ENCODE data around the gene C3orf33.

The C3orf33 gene

GRCh38 chr3:155737844-155738460 lies 68.1 kb downstream of the C3orf33 start:
- DNase-seq (ENCODE audit: low spot score in 2 of 2) = no peak
- Mint-ChIP-seq H3K9me3 (no peaks in the 10 kb centered on the region), H3K27ac (no peak overlapping the region), H3K4me3 (no peak overlapping the region), H3K36me3 (no peaks in the 10 kb centered on the region), H3K4me1 (no peaks in the 10 kb centered on the region)
- ATAC-seq = no peak

- ATAC-seq (no peak), DNase-seq (ENCODE audit: low spot score in 2 of 2) (no peak)
- Mint-ChIP-seq H3K4me3 (no peak overlapping the region), H3K9me3 (no peaks in the 10 kb centered on the region), H3K27ac (no peak overlapping the region), H3K36me3 (no peaks in the 10 kb centered on the region), H3K4me1 (no peaks in the 10 kb centered on the region)
Measured at GRCh38 chr3:155736381-155736780, 69.7 kb downstream of the C3orf33 start.

- H3K36me3 Mint-ChIP-seq = no peaks in the 10 kb centered on the region
- H3K27ac Mint-ChIP-seq = no peak overlapping the region
- H3K4me3 Mint-ChIP-seq = no peak overlapping the region
- no peak for DNase-seq (ENCODE audit: low spot score in 2 of 2)
- no peak for ATAC-seq
- H3K4me1 Mint-ChIP-seq = no peaks in the 10 kb centered on the region
- peaks cover 3% of the 10 kb centered on the region for H3K9me3 Mint-ChIP-seq
Measured at GRCh38 chr3:155730843-155731242, 75.2 kb downstream of the C3orf33 start.

GRCh38 chr3:155727836-155728235 lies 78.2 kb downstream of the C3orf33 start:
- ATAC-seq (no peak), DNase-seq (ENCODE audit: low spot score in 2 of 2) (no peak)
- Mint-ChIP-seq H3K4me3 (no peak overlapping the region), H3K36me3 (no peaks in the 10 kb centered on the region), H3K4me1 (no peaks in the 10 kb centered on the region), H3K9me3 (peaks cover 3% of the 10 kb centered on the region), H3K27ac (no peak overlapping the region)

GRCh38 chr3:155714295-155714718 lies 91.8 kb downstream of the C3orf33 start:
- Mint-ChIP-seq H3K27ac (no peak overlapping the region), H3K4me1 (no peaks in the 10 kb centered on the region)

More at GRCh38 chr3:155714295-155714718, 91.8 kb downstream of the C3orf33 start:
- peaks cover 8% of the 10 kb centered on the region for H3K9me3 Mint-ChIP-seq
- DNase-seq (ENCODE audit: low spot score in 2 of 2) (no peak), ATAC-seq (no peak)
- H3K4me3 Mint-ChIP-seq = no peak overlapping the region
- no peaks in the 10 kb centered on the region for H3K36me3 Mint-ChIP-seq

All from stimulated activated effector memory CD8-positive, alpha-beta T cell treated with anti-CD3 and anti-CD28 coated beads, Interleukin-12 subunit alpha, Interleukin-12 subunit beta, amount 100 ng/mL, for 72 hours (primary cell).